ENCODE data around the gene ACAA2. TPM values are rescaled to one million over a fixed set of nuclear protein-coding genes. Genes with fewer than 3 reads are reported as not detected.

The ACAA2 gene
- total and polyA plus RNA-seq, 2 experiments from 2014 or later = 91.1 to 126 TPM

- no peak overlapping the region for H3K27ac ChIP-seq (ENCODE audit: low read depth)
- H3K27me3 ChIP-seq (ENCODE audit: insufficient read depth) = no peaks in the 10 kb centered on the region
- no peak overlapping the region for H3K4me2 ChIP-seq
- H3K79me2 ChIP-seq (replicated peaks; ENCODE audit: insufficient read depth) = no peaks in the 10 kb centered on the region
- no peaks in the 10 kb centered on the region for H3K9me2 ChIP-seq (ENCODE audit: insufficient read depth)
- H2AFZ ChIP-seq = no peak overlapping the region
- Mint-ChIP-seq H3K4me3 (no peak overlapping the region), H3K9me3 (no peaks in the 10 kb centered on the region), H3K27ac (no peak overlapping the region), H3K4me1 (peaks cover 13% of the 10 kb centered on the region), H3K27me3 (ENCODE audit: insufficient read depth, low read depth, poor library complexity) (peaks cover 2% of the 10 kb centered on the region), H3K36me3 (ENCODE audit: low read depth) (no peaks in the 10 kb centered on the region; the same call in 2 of the 3 replicates)
- H3K4me3 ChIP-seq = no peak overlapping the region
- ATAC-seq (no peak), DNase-seq (ENCODE audit: low spot score) (peak; percentile 12)
- peaks cover 9% of the 10 kb centered on the region for H3K4me1 ChIP-seq (ENCODE audit: insufficient read depth)
- H3F3A ChIP-seq (replicated peaks; ENCODE audit: low read depth) = no peaks in the 10 kb centered on the region
- H3K36me3 ChIP-seq (ENCODE audit: insufficient read depth) = no peaks in the 10 kb centered on the region
- TF ChIP-seq EZH2phosphoT487 (IDR thresholded peaks at IDR 0.05; ENCODE audit: unreplicated experiment) = no peak
- TF ChIP-seq ZNF114 (CRISPR knock-in tag; IDR thresholded peaks at IDR 0.05) = no peak
- no peak for TF ChIP-seq ZNF331 (CRISPR knock-in tag; IDR thresholded peaks at IDR 0.05; ENCODE audit: low read depth)
- no peak for TF ChIP-seq CREB1 (CRISPR knock-in tag; IDR thresholded peaks at IDR 0.05; ENCODE audit: low read depth)
- TF ChIP-seq NANOG (IDR thresholded peaks at IDR 0.05; ENCODE audit: borderline replicate concordance) = no peak
- TF ChIP-seq REST (IDR thresholded peaks at IDR 0.05; ENCODE audit: unreplicated experiment) = no peak
- TF ChIP-seq, protein P1, sequence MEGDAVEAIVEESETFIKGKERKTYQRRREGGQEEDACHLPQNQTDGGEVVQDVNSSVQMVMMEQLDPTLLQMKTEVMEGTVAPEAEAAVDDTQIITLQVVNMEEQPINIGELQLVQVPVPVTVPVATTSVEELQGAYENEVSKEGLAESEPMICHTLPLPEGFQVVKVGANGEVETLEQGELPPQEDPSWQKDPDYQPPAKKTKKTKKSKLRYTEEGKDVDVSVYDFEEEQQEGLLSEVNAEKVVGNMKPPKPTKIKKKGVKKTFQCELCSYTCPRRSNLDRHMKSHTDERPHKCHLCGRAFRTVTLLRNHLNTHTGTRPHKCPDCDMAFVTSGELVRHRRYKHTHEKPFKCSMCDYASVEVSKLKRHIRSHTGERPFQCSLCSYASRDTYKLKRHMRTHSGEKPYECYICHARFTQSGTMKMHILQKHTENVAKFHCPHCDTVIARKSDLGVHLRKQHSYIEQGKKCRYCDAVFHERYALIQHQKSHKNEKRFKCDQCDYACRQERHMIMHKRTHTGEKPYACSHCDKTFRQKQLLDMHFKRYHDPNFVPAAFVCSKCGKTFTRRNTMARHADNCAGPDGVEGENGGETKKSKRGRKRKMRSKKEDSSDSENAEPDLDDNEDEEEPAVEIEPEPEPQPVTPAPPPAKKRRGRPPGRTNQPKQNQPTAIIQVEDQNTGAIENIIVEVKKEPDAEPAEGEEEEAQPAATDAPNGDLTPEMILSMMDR (conservative IDR thresholded peaks at IDR 0.05; ENCODE audit: low read depth in 2 of 2) = peak; percentile 45 to 54
- TF ChIP-seq, protein P2, sequence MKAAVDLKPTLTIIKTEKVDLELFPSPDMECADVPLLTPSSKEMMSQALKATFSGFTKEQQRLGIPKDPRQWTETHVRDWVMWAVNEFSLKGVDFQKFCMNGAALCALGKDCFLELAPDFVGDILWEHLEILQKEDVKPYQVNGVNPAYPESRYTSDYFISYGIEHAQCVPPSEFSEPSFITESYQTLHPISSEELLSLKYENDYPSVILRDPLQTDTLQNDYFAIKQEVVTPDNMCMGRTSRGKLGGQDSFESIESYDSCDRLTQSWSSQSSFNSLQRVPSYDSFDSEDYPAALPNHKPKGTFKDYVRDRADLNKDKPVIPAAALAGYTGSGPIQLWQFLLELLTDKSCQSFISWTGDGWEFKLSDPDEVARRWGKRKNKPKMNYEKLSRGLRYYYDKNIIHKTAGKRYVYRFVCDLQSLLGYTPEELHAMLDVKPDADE (IDR thresholded peaks at IDR 0.05) = no peak
- no peaks in the 10 kb centered on the region for H4K20me1 ChIP-seq (replicated peaks; ENCODE audit: insufficient read depth)
Measured at GRCh38 chr18:49861659-49862058, 48.3 kb upstream of the ACAA2 start.

DNA sequence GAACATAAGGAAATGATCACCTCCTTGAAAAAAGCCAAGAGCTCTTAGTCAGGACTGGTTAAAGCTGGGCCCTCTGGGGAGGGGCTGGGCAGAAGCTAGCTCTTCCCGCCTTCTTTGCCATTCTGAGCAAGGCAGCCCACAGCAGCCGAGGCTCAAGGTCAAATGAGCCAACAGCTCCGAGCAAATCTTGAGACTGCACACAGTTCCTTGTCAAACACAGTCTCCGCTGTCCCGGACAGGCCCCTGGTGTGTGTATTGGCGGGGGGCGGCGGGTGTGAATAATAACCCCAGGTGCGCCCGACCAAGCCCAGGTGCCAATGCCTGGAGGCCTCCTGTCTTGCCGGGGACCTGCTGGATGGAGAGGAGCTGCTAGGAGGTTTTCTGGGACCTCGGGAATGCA is 46.4 kb upstream of the ACAA2 start:
- Mint-ChIP-seq H3K27me3 (ENCODE audit: insufficient read depth, low read depth, poor library complexity) (peaks cover 2% of the 10 kb centered on the region), H3K4me1 (peaks cover 13% of the 10 kb centered on the region), H3K4me3 (no peak overlapping the region), H3K27ac (no peak overlapping the region), H3K9me3 (no peaks in the 10 kb centered on the region), H3K36me3 (ENCODE audit: low read depth) (no peaks in the 10 kb centered on the region)
- H3K4me1 ChIP-seq (ENCODE audit: insufficient read depth) = peaks cover 9% of the 10 kb centered on the region
- no peak for ATAC-seq
- no peaks in the 10 kb centered on the region for H3K79me2 ChIP-seq (replicated peaks; ENCODE audit: insufficient read depth)
- no peaks in the 10 kb centered on the region for H3F3A ChIP-seq (replicated peaks; ENCODE audit: low read depth)
- H3K36me3 ChIP-seq (ENCODE audit: insufficient read depth) = no peaks in the 10 kb centered on the region
- no peak overlapping the region for H3K4me3 ChIP-seq
- no peaks in the 10 kb centered on the region for H4K20me1 ChIP-seq (replicated peaks; ENCODE audit: insufficient read depth)
- H3K9me2 ChIP-seq (ENCODE audit: insufficient read depth) = no peaks in the 10 kb centered on the region
- DNase-seq (ENCODE audit: low spot score) = no peak
- no peak overlapping the region for H2AFZ ChIP-seq
- no peaks in the 10 kb centered on the region for H3K27me3 ChIP-seq (ENCODE audit: insufficient read depth)
- no peak overlapping the region for H3K4me2 ChIP-seq
- no peak overlapping the region for H3K27ac ChIP-seq (ENCODE audit: low read depth)
- TF ChIP-seq ZNF331 (CRISPR knock-in tag; IDR thresholded peaks at IDR 0.05; ENCODE audit: low read depth) = no peak
- no peak for TF ChIP-seq REST (IDR thresholded peaks at IDR 0.05; ENCODE audit: unreplicated experiment)
- no peak for TF ChIP-seq ZNF114 (CRISPR knock-in tag; IDR thresholded peaks at IDR 0.05)
- no peak for TF ChIP-seq EZH2phosphoT487 (IDR thresholded peaks at IDR 0.05; ENCODE audit: unreplicated experiment)
- no peak for TF ChIP-seq POLR2AphosphoS5 (IDR thresholded peaks at IDR 0.05; ENCODE audit: low read depth)
- no peak for TF ChIP-seq NANOG (IDR thresholded peaks at IDR 0.05; ENCODE audit: borderline replicate concordance)
- no peak for TF ChIP-seq STAT1 (IDR thresholded peaks at IDR 0.05; ENCODE audit: unreplicated experiment)
- TF ChIP-seq JUNB (IDR thresholded peaks at IDR 0.05; ENCODE audit: unreplicated experiment) = no peak
- TF ChIP-seq EZH2 (IDR thresholded peaks at IDR 0.05; ENCODE audit: low read depth, unreplicated experiment) = no peak

All from GM23338 (cell line).